OCI-LY7 (cell line): ENCODE measurements around the gene PATL1. TPM values are rescaled to one million over a fixed set of nuclear protein-coding genes. Genes with fewer than 3 reads are reported as not detected.
"Not testable (repeated sequence)": the region's sequence is repeated elsewhere in the genome, so short reads cannot be mapped to it uniquely, and the experiment has no call there.

Source experiments
- BruUV-seq: library from RNA; stranded (reverse); fragments of 400-500 nt; replicated peaks from 2 replicates; lab custom pipeline; 2021; lab: Mats Ljungman, UMichigan
- CTCF ChIA-PET: fragments of 300-600 bp; sonication (Branson Sonifier 250); formaldehyde crosslinking; loops from one replicate; lab custom pipeline; 2022; ENCODE audit warnings: antibody characterized with exemption; ENCODE audit not compliant: unreplicated experiment; lab: Charles Lee
- POLR2A ChIA-PET: fragments of 300-600 bp; sonication (Branson Sonifier 250); formaldehyde crosslinking; loops from one replicate; lab custom pipeline; 2022; ENCODE audit warnings: antibody characterized with exemption; lab: Charles Lee
- DNase-seq: peaks from one replicate; pipeline ENCODE4 v3.0.0-alpha.2; 2015; ENCODE audit warnings: low spot score
- H2AFZ ChIP-seq: fragments of 200-600 bp; sonication (generic), shearing (Covaris generic); 2 replicates; pipeline ENCODE4 v1.6.1; 2014; ENCODE audit warnings: mild to moderate bottlenecking, antibody characterized with exemption, low read length, moderate library complexity
- H3K27ac ChIP-seq: fragments of 200-600 bp; sonication (generic); 2 replicates; pipeline ENCODE4 v1.5.1; 2014; ENCODE audit warnings: mixed run types, low read depth, mild to moderate bottlenecking, moderate library complexity, low read length, inconsistent platforms; ENCODE audit not compliant: poor library complexity, severe bottlenecking
- H3K36me3 ChIP-seq: fragments of 200-600 bp; sonication (generic); 2 replicates; pipeline ENCODE4 v1.6.1; 2014; ENCODE audit warnings: mild to moderate bottlenecking, antibody characterized with exemption, low read length, moderate library complexity, mixed read lengths; ENCODE audit not compliant: insufficient read depth
- H3K4me1 ChIP-seq: fragments of 200-600 bp; sonication (generic); 2 replicates; pipeline ENCODE4 v1.5.1; 2014; ENCODE audit warnings: mild to moderate bottlenecking, low read length; ENCODE audit not compliant: insufficient read depth, poor library complexity, severe bottlenecking
- H3K4me2 ChIP-seq: fragments of 200-600 bp; sonication (generic); 2 replicates; pipeline ENCODE4 v1.6.1; 2014; ENCODE audit warnings: mild to moderate bottlenecking, low read length
- H3K4me3 ChIP-seq: fragments of 200-600 bp; sonication (generic); 2 replicates; pipeline ENCODE4 v1.5.1; 2014; ENCODE audit warnings: mild to moderate bottlenecking, low read depth, low read length; ENCODE audit not compliant: poor library complexity, severe bottlenecking
- H3K79me2 ChIP-seq: fragments of 200-600 bp; sonication (generic); 2 replicates; pipeline ENCODE4 v1.6.1; 2016; ENCODE audit warnings: low read depth, mild to moderate bottlenecking, low read length, moderate library complexity, mixed read lengths; ENCODE audit not compliant: insufficient read depth
- H3K9me2 ChIP-seq: fragments of 200-600 bp; sonication (generic); 2 replicates; pipeline ENCODE4 v1.6.1; 2016; ENCODE audit warnings: mild to moderate bottlenecking, low read length, mixed read lengths; ENCODE audit not compliant: insufficient read depth
- H3K9me3 ChIP-seq: fragments of 200-600 bp; sonication (generic); 2 replicates; pipeline ENCODE4 v1.6.1; 2014; ENCODE audit warnings: mild to moderate bottlenecking, mixed run types, low read length, mixed read lengths
- H4K20me1 ChIP-seq: fragments of 200-600 bp; sonication (generic); 2 replicates; pipeline ENCODE4 v1.6.1; 2014; ENCODE audit warnings: mild to moderate bottlenecking, antibody characterized with exemption, low read length, moderate library complexity, mixed read lengths; ENCODE audit not compliant: insufficient read depth
- EZH2phosphoT487 ChIP-seq: fragments of 200-600 bp; sonication (generic); IDR thresholded peaks from 2 replicates; pipeline ENCODE4 v1.6.1; 2018; ENCODE audit warnings: low read depth, borderline replicate concordance, mild to moderate bottlenecking, mixed run types, antibody characterized with exemption, low read length, moderate library complexity, mixed read lengths
- intact Hi-C: fragments of 100-400 bp; cut with micrococcal nuclease; formaldehyde crosslinking; loops from one replicate; pipeline ENCODE4 v1.10.0; 2022; ENCODE audit not compliant: unreplicated experiment
- total RNA-seq, 2 experiments: library from RNA; depleted of rRNA in 1 of 2; stranded (reverse); fragments of >200 nt in 1 of 2; shearing (Covaris generic) in 1 of 2; gene quantifications; 2 replicates each; pipeline ENCODE4 v1.2.3, GENCODE V29; 2014 to 2022
- TF ChIP-seq, protein P1 (sequence below): fragments of 200-600 bp; sonication (generic); conservative IDR thresholded peaks from 2 replicates; pipeline ENCODE4 v1.5.1; 2014; ENCODE audit warnings: mild to moderate bottlenecking, antibody characterized with exemption, low read length, moderate library complexity, mixed read lengths

Gene PATL1
- total RNA-seq, 2 experiments from 2014 or later = 15.2 to 46.3 TPM

DNA sequence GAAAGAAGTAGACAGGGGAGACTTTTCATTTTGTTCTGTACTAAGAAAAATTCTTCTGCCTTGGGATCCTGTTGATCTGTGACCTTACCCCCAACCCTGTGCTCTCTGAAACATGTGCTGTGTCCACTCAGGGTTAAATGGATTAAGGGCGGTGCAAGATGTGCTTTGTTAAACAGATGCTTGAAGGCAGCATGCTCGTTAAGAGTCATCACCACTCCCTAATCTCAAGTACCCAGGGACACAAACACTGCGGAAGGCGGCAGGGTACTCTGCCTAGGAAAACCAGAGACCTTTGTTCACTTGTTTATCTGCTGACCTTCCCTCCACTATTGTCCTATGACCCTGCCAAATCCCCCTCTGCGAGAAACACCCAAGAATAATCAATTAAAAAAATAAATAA is 31.3 kb upstream of the PATL1 start:
- H3K4me1 ChIP-seq, H3K4me3 ChIP-seq, H3K9me2 ChIP-seq, POLR2A ChIA-PET, intact Hi-C loops, BruUV-seq, H3K27ac ChIP-seq, H3K9me3 ChIP-seq, CTCF ChIA-PET, H3K79me2 ChIP-seq, H3K4me2 ChIP-seq, H3K36me3 ChIP-seq, H2AFZ ChIP-seq, DNase-seq, H4K20me1 ChIP-seq: not testable (repeated sequence)

DNA sequence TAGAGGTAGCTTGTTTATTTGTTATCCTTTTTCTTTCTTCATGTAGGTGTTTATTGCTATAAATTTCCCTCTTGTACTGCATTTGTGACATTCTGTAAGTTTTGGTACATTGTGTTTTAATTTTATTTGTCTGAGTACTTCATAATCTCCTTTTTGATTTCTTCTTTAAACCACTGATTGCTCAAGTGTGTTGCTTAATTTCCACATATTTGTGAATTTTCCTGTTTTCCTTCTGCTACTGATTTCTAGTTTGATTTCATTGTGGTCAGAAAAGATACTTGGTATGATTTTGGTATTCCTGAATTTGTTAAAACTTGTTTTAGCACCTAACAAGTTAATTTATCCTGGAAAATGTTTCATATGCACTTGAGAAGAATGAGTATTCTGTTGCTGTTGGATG is 29.7 kb upstream of the PATL1 start:
- H3K36me3 ChIP-seq = no peaks in the 10 kb centered on the region
- no peak for DNase-seq
- TF ChIP-seq, protein P1, sequence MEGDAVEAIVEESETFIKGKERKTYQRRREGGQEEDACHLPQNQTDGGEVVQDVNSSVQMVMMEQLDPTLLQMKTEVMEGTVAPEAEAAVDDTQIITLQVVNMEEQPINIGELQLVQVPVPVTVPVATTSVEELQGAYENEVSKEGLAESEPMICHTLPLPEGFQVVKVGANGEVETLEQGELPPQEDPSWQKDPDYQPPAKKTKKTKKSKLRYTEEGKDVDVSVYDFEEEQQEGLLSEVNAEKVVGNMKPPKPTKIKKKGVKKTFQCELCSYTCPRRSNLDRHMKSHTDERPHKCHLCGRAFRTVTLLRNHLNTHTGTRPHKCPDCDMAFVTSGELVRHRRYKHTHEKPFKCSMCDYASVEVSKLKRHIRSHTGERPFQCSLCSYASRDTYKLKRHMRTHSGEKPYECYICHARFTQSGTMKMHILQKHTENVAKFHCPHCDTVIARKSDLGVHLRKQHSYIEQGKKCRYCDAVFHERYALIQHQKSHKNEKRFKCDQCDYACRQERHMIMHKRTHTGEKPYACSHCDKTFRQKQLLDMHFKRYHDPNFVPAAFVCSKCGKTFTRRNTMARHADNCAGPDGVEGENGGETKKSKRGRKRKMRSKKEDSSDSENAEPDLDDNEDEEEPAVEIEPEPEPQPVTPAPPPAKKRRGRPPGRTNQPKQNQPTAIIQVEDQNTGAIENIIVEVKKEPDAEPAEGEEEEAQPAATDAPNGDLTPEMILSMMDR = no peak
- TF ChIP-seq EZH2phosphoT487 = no peak
- H3K9me2 ChIP-seq = no peaks in the 10 kb centered on the region
- no TSS peak for BruUV-seq
- H3K4me1 ChIP-seq = no peaks in the 10 kb centered on the region
- no peaks in the 10 kb centered on the region for H3K79me2 ChIP-seq
- intact Hi-C loops = no loop called here
- H3K9me3 ChIP-seq = no peaks in the 10 kb centered on the region
- no peak overlapping the region for H2AFZ ChIP-seq
- H3K4me3 ChIP-seq = no peak overlapping the region
- no peak overlapping the region for H3K27ac ChIP-seq
- POLR2A ChIA-PET = interaction anchor here (0.7 kb wide), 1 partner anchor 10 kb away, joined by 3 read pairs; no protein-coding TSS in a partner anchor
- CTCF ChIA-PET = no interaction called here
- H4K20me1 ChIP-seq = no peaks in the 10 kb centered on the region
- H3K4me2 ChIP-seq = no peak overlapping the region

DNA sequence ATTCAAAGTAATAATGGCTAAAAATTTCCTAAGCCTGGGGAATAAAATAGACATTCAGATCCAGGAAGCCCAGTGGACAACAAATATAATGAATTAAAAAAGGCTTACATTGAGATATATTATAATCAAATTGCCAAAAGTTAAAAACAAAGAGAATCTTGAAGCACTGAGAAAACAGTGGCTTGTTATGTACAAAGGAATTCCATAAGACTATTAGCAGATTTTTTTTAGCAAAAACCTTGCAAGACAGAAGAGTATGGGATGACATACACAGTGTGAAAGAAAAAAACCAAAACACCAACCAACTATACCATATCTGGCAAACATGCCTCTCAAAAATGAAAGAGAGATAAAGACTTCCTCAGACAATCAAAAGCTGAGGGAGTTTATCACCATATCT is 24.1 kb upstream of the PATL1 start:
- no peaks in the 10 kb centered on the region for H4K20me1 ChIP-seq
- intact Hi-C loops = no loop called here
- no peak overlapping the region for H3K4me2 ChIP-seq
- H3K27ac ChIP-seq = no peak overlapping the region
- no peak for DNase-seq
- H3K4me3 ChIP-seq = no peak overlapping the region
- peaks cover 8% of the 10 kb centered on the region for H3K9me3 ChIP-seq
- ChIA-PET POLR2A (interaction anchor here (0.6 kb wide), 1 partner anchor 662 kb away, joined by 4 read pairs; no protein-coding TSS in a partner anchor), CTCF (no interaction called here)
- TF ChIP-seq, protein P1 = no peak
- TF ChIP-seq EZH2phosphoT487 = no peak
- H2AFZ ChIP-seq = no peak overlapping the region
- no peaks in the 10 kb centered on the region for H3K36me3 ChIP-seq
- H3K79me2 ChIP-seq = no peaks in the 10 kb centered on the region
- no peaks in the 10 kb centered on the region for H3K9me2 ChIP-seq
- no TSS peak for BruUV-seq
- no peaks in the 10 kb centered on the region for H3K4me1 ChIP-seq
